MCF 10A (cell line): Measurements from ENCODE around the gene FRMPD1. TPM values are rescaled to one million over a fixed set of nuclear protein-coding genes. Genes with fewer than 3 reads are reported as not detected.

Experiments used
- BruUV-seq: library from RNA; stranded (reverse); fragments of 400-500 nt; replicated peaks from 2 replicates; lab custom pipeline; 2021; lab: Mats Ljungman, UMichigan
- CTCF ChIA-PET: fragments of 300-600 bp; sonication (Branson Sonifier 250); formaldehyde crosslinking; extraction: SDS; loops from one replicate; lab custom pipeline; 2021; ENCODE audit warnings: antibody characterized with exemption, inconsistent platforms; lab: Yijun Ruan, JAX
- POLR2A ChIA-PET: fragments of 300-600, 350-650 bp; sonication (Branson Sonifier 250); formaldehyde crosslinking; extraction: SDS; loops from one replicate; lab custom pipeline; 2020; ENCODE audit warnings: antibody characterized with exemption, inconsistent platforms; lab: Yijun Ruan, JAX
- DNase-seq: peaks from one replicate; pipeline ENCODE4 v3.0.0-alpha.2; 2018; ENCODE audit not compliant: unreplicated experiment
- H3K27ac Mint-ChIP-seq: one replicate; pipeline ENCODE4 v1.8.0; 2022; ENCODE audit warnings: mild to moderate bottlenecking, low read depth, mixed read lengths; ENCODE audit not compliant: unreplicated experiment
- H3K27me3 Mint-ChIP-seq: one replicate; pipeline ENCODE4 v1.8.0; 2022; ENCODE audit warnings: mixed read lengths; ENCODE audit not compliant: insufficient read depth, unreplicated experiment
- H3K36me3 Mint-ChIP-seq: one replicate; pipeline ENCODE4 v1.8.0; 2022; ENCODE audit warnings: mild to moderate bottlenecking, moderate library complexity, mixed read lengths; ENCODE audit not compliant: insufficient read depth, unreplicated experiment
- H3K4me1 Mint-ChIP-seq: one replicate; pipeline ENCODE4 v1.8.0; 2022; ENCODE audit warnings: mixed read lengths; ENCODE audit not compliant: insufficient read depth, unreplicated experiment
- H3K4me3 Mint-ChIP-seq: one replicate; pipeline ENCODE4 v1.8.0; 2022; ENCODE audit warnings: mild to moderate bottlenecking, moderate library complexity, mixed read lengths; ENCODE audit not compliant: unreplicated experiment
- H3K9me3 Mint-ChIP-seq: one replicate; pipeline ENCODE4 v1.8.0; 2022; ENCODE audit warnings: mixed read lengths; ENCODE audit not compliant: unreplicated experiment
- intact Hi-C: fragments of 100-400 bp; cut with micrococcal nuclease; formaldehyde crosslinking; loops from 2 replicates; pipeline ENCODE4 v1.14.1; 2022
- total RNA-seq: library from RNA; stranded (reverse); gene quantifications from 2 replicates; pipeline ENCODE4 v1.2.3, GENCODE V29; 2022
- TF ChIP-seq, protein P1 (sequence below): fragments of 200-600 bp; IDR thresholded peaks from one replicate; pipeline ENCODE4 v1.8.0; 2022; ENCODE audit warnings: antibody characterized with exemption, mild to moderate bottlenecking; ENCODE audit not compliant: unreplicated experiment

FRMPD1 gene
- total RNA-seq, 1 experiment from 2014 or later = not detected

DNA sequence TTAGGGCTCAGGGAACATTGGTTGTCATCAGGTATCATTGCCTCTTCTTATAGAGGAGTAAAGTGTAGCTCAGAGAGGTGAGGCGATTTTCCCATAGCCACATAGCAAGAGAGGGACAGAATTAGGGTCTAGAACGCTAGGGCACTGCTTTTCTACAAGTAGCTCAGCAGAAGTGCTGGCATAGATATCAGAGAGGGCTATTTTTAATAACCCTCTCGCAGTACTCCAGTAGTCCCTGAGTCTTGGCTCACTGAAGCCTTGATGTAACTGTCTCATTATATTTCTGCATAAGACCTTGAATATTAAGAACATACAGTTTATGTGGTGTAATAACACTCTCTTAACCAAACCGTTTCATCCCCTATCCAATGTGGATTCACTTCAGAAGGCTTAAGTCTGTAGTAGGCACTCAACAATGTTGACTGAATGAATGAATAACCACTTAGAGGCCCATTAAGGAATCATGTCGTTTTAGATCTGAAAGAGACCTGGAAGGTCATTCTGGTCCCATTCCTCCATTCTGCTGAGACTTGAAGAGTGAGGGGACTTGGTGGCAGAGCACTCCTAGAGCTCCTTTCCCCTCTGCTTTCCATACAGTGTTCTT is 4.7 kb upstream of the FRMPD1 start:
- Mint-ChIP-seq H3K27ac (no peak overlapping the region), H3K27me3 (peaks cover 83% of the 10 kb centered on the region), H3K4me3 (no peak overlapping the region), H3K4me1 (no peaks in the 10 kb centered on the region), H3K36me3 (no peaks in the 10 kb centered on the region), H3K9me3 (no peaks in the 10 kb centered on the region)
- intact Hi-C loops = no loop called here
- no TSS peak for BruUV-seq
- no peak for DNase-seq
- TF ChIP-seq, protein P1, sequence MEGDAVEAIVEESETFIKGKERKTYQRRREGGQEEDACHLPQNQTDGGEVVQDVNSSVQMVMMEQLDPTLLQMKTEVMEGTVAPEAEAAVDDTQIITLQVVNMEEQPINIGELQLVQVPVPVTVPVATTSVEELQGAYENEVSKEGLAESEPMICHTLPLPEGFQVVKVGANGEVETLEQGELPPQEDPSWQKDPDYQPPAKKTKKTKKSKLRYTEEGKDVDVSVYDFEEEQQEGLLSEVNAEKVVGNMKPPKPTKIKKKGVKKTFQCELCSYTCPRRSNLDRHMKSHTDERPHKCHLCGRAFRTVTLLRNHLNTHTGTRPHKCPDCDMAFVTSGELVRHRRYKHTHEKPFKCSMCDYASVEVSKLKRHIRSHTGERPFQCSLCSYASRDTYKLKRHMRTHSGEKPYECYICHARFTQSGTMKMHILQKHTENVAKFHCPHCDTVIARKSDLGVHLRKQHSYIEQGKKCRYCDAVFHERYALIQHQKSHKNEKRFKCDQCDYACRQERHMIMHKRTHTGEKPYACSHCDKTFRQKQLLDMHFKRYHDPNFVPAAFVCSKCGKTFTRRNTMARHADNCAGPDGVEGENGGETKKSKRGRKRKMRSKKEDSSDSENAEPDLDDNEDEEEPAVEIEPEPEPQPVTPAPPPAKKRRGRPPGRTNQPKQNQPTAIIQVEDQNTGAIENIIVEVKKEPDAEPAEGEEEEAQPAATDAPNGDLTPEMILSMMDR = no peak
- CTCF ChIA-PET = interaction anchor here (0.6 to 0.7 kb wide), 2 partner anchors 19 to 55 kb away, joined by 3 read pairs; no protein-coding TSS in a partner anchor
- POLR2A ChIA-PET = interaction anchor here (0.7 to 1.4 kb wide), 3 partner anchors 54 to 747 kb away, joined by 3 to 4 read pairs (median 3); partner anchors contain the start of genes ALDH1B1 and TOMM5

DNA sequence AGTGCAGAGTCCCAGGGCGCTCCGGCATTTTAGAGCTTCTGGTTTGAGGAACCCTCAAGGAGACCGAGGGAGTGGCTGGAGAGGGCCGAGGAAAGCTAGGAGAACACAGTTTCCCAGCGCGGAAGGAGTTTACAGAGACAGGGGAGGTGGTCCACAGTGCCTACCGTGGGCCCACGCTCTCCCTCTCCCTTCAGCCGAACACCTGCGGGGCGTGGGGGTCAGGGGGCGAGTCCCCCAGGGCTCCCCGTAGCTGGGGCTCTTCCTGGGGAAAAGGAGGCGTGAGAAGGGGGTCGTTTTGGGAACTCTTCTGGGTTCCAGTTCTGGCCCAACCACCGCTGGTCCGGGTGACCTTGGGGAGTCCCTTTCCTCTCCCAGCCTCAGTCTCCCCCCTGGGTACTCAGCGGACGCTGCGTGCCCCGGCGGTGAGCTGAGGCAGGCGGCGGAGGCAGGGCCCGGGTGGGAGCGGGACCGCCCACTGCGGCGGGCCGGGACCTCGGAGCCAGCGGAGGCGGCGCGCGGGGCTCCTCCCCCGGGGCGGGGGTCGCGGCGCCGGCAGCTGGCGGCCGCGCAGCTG is 368 bp upstream of the FRMPD1 start:
- intact Hi-C loops = no loop called here
- Mint-ChIP-seq H3K4me3 (peak overlapping the region; percentile 66), H3K9me3 (no peaks in the 10 kb centered on the region), H3K27me3 (peaks cover 93% of the 10 kb centered on the region), H3K36me3 (peaks cover 7% of the 10 kb centered on the region), H3K4me1 (no peaks in the 10 kb centered on the region), H3K27ac (no peak overlapping the region)
- POLR2A ChIA-PET = interaction anchor here (1.5 kb wide), 1 partner anchor 58 kb away, joined by 3 read pairs; the partner anchor contains the start of gene TOMM5
- CTCF ChIA-PET = interaction anchor here (0.6 to 2.1 kb wide), 2 partner anchors 48 to 98 kb away, joined by 3 to 5 read pairs; no protein-coding TSS in a partner anchor
- no peak for DNase-seq
- no TSS peak for BruUV-seq
- TF ChIP-seq, protein P1 = no peak

DNA sequence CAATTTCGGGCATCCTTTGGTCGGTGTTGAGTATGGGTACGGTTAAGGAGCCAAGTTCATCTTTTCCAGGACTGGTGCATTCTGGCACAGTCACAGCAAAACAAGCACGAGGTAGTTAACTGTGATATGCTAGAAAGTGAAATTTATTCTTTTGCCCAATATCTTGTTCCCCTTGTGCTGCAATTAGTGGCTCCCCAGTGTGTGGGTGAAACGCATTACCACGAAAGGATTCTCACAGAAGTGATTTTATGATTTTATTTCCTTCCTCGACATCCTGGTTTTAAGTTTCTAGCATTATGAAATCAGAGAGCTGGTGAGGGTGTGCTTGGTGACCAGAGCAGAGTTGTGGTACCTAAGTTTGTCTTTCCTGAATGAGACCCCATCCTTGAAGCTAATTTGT is 1.5 kb downstream of the FRMPD1 start:
- TF ChIP-seq, protein P1 = no peak

DNA sequence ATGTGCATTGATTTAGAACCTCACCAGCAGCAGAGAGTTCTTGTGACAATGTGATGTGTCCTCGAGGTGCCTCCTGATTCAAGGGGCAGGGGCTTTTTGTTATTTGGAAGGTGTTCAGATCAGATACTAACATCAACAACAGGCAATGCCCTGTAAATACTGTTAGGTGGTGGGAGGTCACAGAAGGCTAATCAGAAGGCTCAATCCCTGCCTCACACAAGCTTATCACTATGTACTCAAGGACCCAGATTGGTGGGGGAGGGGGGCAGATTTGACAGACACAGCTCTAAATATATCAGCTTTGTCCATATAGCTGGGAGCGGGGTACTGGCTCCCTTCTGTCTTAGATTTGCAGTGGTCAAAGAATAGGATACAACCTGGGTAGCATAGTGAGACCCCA is 2.6 kb downstream of the FRMPD1 start:
- no peak for DNase-seq
- no TSS peak for BruUV-seq
- H3K4me3 Mint-ChIP-seq = no peak overlapping the region
- no peaks in the 10 kb centered on the region for H3K4me1 Mint-ChIP-seq
- intact Hi-C loops = no loop called here
- TF ChIP-seq, protein P1 = no peak
- peaks cover 7% of the 10 kb centered on the region for H3K36me3 Mint-ChIP-seq
- ChIA-PET CTCF (interaction anchor here (0.6 to 0.7 kb wide), 2 partner anchors 24 to 87 kb away, joined by 3 read pairs; no protein-coding TSS in a partner anchor), POLR2A (no interaction called here)
- H3K9me3 Mint-ChIP-seq = no peaks in the 10 kb centered on the region
- H3K27ac Mint-ChIP-seq = no peak overlapping the region
- peaks cover 92% of the 10 kb centered on the region for H3K27me3 Mint-ChIP-seq

More for the DNA sequence above, 1.5 kb downstream of the FRMPD1 start:
- H3K9me3 Mint-ChIP-seq = no peaks in the 10 kb centered on the region
- intact Hi-C loops = no loop called here
- DNase-seq = no peak
- peaks cover 7% of the 10 kb centered on the region for H3K36me3 Mint-ChIP-seq
- H3K4me1 Mint-ChIP-seq = no peaks in the 10 kb centered on the region
- H3K4me3 Mint-ChIP-seq = no peak overlapping the region
- ChIA-PET CTCF (interaction anchor here (0.6 kb wide), 1 partner anchor 9 kb away, joined by 3 read pairs; no protein-coding TSS in a partner anchor), POLR2A (interaction anchor here (0.8 kb wide), 1 partner anchor 58 kb away, joined by 3 read pairs; no protein-coding TSS in a partner anchor)
- no TSS peak for BruUV-seq
- H3K27ac Mint-ChIP-seq = no peak overlapping the region
- peaks cover 92% of the 10 kb centered on the region for H3K27me3 Mint-ChIP-seq
